ENCODE results near the gene SNX5.

- no peak for TF ChIP-seq CTCF (IDR thresholded peaks at IDR 0.05; ENCODE audit: low read depth, low read length)
- TF ChIP-seq POLR2A (IDR thresholded peaks at IDR 0.05; ENCODE audit: extremely low read depth, insufficient read length), result no peak
- TF ChIP-seq MYC (IDR thresholded peaks at IDR 0.05; ENCODE audit: low read depth, low read length), result no peak
Measured at GRCh38 chr20:17896771-17897369, 71.7 kb downstream of the SNX5 start.
